ENCODE data around the gene PTGES2. TPM values are rescaled to one million over a fixed set of nuclear protein-coding genes. Genes with fewer than 3 reads are reported as not detected.
A peak's percentile ranks its signal among the peaks of the same experiment; 100 is the strongest.

Gene PTGES2
- total RNA-seq, 1 donor from 2014 or later, result 72.2 TPM

DNA sequence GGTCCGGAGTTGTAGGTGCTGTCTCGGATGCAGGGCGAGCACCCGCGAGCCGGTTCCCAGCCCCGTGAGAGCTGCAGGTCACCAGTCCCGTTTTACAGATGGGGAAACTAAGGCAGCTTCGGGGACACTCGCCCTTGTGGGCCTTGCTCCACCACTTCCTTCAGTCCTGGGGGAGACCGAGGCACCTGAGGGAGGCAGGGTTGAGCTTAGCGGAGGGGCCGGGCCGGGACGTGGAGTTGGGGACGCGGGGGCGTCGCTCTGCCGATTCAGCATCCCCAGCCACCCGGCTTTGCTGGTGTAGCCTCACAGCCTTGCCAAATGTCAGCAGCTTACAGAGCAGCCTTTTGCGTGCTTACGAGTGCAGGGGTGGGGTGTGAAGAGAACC, 33.1 kb upstream of the PTGES2 start:
- H3K27ac Mint-ChIP-seq (ENCODE audit: unreplicated experiment), result no peak overlapping the region
- H3K4me1 Mint-ChIP-seq, result peaks cover 5% of the 10 kb centered on the region
- no peaks in the 10 kb centered on the region for H3K9me3 Mint-ChIP-seq
- H3K27me3 Mint-ChIP-seq (ENCODE audit: low read depth), result no peaks in the 10 kb centered on the region
- TF ChIP-seq, protein P1, sequence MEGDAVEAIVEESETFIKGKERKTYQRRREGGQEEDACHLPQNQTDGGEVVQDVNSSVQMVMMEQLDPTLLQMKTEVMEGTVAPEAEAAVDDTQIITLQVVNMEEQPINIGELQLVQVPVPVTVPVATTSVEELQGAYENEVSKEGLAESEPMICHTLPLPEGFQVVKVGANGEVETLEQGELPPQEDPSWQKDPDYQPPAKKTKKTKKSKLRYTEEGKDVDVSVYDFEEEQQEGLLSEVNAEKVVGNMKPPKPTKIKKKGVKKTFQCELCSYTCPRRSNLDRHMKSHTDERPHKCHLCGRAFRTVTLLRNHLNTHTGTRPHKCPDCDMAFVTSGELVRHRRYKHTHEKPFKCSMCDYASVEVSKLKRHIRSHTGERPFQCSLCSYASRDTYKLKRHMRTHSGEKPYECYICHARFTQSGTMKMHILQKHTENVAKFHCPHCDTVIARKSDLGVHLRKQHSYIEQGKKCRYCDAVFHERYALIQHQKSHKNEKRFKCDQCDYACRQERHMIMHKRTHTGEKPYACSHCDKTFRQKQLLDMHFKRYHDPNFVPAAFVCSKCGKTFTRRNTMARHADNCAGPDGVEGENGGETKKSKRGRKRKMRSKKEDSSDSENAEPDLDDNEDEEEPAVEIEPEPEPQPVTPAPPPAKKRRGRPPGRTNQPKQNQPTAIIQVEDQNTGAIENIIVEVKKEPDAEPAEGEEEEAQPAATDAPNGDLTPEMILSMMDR (conservative IDR thresholded peaks at IDR 0.05), result no peak
- DNase-seq (ENCODE audit: low read depth, low spot score), result no peak
- H3K4me3 Mint-ChIP-seq, result peak overlapping the region; percentile 90
- H3K36me3 Mint-ChIP-seq (ENCODE audit: low read depth), result peaks cover 4% of the 10 kb centered on the region

DNA sequence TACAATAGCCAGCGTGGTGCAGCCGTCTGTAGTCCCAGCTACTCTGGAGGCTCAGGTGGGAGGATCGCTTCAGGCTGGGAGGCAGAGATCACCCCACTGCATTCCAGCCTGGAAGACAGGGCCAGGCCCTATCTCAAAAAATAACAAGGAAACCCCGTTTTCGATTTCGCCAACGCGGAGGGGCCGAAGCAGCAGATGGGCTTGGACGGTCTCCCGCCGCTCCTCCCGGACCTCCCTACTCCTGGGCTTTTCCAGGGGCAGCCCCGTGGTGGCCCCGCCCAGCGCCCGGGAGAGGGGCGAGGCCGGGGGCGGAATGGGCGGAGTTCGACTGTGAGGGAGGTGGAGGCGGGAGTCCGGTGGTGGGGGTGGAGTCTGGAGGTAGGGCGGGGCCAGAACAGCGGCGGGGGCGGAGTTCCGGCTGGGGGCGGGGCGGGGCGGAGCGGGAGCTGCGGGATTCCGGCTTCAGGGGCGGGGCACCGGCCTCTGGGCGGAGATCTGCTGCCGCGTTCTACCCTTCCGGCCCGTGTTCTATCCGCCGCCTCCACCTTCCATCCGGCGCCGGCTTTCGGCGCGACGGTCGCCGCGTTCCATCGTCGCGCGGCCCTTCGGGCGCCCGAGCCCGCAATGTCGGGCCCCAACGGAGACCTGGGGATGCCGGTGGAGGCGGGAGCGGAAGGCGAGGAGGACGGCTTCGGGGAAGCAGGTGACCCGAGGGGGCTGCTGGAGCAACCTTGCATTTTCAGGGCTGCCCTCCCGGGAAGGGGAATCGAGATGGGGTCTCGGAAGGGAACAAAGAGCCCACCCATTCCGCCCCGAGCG, 32.5 kb upstream of the PTGES2 start, which contains the start of gene BBLN:
Gene BBLN (plus strand): TSS at position 482 of the 819 bp plus-strand sequence. CDS start 143 bp downstream, at position 625.
- H3K4me1 Mint-ChIP-seq, result peaks cover 5% of the 10 kb centered on the region
- no peaks in the 10 kb centered on the region for H3K27me3 Mint-ChIP-seq (ENCODE audit: low read depth)
- TF ChIP-seq, protein P1 (conservative IDR thresholded peaks at IDR 0.05), result no peak
- H3K36me3 Mint-ChIP-seq (ENCODE audit: low read depth), result peaks cover 4% of the 10 kb centered on the region
- peak within 1 kb of the TSS; percentile 85 for H3K27ac Mint-ChIP-seq (ENCODE audit: unreplicated experiment)
- peak; percentile 98 for DNase-seq (ENCODE audit: low read depth, low spot score)
- H3K4me3 Mint-ChIP-seq, result peak within 1 kb of the TSS; percentile 90
- H3K9me3 Mint-ChIP-seq, result no peaks in the 10 kb centered on the region

DNA sequence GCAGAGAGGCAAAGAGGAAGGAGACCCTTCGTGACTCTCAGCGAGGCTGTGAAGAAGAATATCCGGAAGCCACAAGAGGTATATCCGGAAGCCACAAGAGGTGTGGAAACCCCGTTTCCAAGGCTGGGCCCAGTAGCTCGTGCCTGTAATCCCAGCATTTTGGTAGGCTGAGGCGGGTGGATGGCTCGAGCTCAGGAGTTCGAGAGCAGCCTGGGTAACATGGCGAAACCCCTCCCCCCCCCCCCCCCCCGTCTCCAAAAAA, 31.9 kb upstream of the PTGES2 start:
- H3K9me3 Mint-ChIP-seq, result no peaks in the 10 kb centered on the region
- H3K36me3 Mint-ChIP-seq (ENCODE audit: low read depth), result peaks cover 4% of the 10 kb centered on the region
- H3K4me3 Mint-ChIP-seq, result peak overlapping the region; percentile 82
- peaks cover 5% of the 10 kb centered on the region for H3K4me1 Mint-ChIP-seq
- H3K27ac Mint-ChIP-seq (ENCODE audit: unreplicated experiment), result peak overlapping the region; percentile 85
- TF ChIP-seq, protein P1 (conservative IDR thresholded peaks at IDR 0.05), result no peak
- no peak for DNase-seq (ENCODE audit: low read depth, low spot score)
- no peaks in the 10 kb centered on the region for H3K27me3 Mint-ChIP-seq (ENCODE audit: low read depth)

DNA sequence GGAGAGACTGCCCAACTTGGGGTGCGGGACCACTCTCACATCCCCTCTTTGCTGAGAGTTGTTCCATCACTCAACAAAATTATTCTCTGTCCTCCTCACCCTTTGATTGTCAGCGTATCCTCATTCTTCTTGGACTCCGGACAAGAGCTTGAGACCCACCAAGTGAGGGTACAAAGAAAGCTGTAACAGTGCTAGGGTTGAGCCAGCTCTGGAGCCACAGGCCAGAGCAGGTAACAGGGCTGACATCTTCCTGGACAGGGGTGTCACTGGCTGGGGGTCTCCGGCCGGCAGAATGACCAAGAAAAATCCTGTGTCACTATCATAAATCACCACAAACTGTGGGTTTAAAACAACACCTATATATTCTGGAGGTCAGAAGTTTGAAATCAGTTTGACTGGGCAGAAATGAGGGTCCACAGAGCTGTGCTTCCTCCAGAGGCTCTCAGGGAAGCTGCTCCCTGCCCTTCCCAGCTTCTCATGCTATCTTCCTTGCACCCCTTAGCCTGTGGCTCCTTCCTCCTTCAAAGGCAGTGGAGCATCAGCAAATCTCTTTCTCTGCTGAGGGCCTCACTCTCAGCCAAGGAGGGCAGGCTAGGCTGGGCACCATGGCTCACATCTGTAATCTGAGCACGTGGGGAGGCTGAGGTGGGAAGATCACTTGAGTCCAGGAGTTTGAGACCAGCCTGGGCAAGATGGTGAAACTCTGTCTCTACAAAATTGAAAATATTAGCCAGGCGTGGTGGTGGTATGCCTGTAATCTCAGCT, 28.4 kb upstream of the PTGES2 start:
- Mint-ChIP-seq H3K4me3 (peak overlapping the region; percentile 31), H3K36me3 (ENCODE audit: low read depth) (no peaks in the 10 kb centered on the region)
- no peak for DNase-seq (ENCODE audit: low read depth, low spot score)

DNA sequence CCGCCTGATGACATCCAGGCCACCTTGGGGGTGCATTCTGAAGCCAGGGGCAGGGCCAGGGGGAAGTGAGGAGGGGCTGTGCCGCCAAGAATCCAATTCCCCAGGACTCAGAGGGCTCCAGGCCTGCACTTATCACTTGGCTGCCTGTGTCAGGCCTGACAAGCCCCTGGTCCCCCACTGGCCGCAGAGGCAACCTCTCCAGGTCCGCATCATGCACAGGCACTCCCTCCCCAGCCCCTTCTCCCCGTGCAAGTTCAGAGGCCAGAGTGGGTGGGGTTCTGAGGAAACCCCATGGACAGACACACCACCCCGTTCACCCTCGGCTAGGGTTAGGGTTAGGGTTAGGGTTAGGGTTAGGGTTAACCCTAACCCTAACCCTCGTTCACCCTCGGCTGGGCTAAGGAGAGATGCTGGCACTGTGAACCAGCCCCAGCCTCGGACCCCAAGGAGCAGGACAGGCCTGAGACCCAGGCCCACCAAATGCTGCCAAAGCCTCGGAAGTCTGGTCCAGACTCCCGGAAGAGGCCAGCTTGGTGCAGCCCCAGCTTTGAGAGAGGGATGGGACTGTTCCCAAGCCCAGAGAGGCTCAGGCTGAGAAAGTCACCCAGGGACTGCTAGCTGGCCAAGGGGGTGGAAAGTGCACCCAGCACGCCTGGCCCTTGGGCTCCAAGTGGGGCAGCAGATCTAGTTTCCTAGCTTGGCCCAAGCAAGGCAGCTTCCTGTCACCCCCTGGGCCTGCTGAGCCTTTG, 26.6 kb upstream of the PTGES2 start:
- TF ChIP-seq, protein P1 (conservative IDR thresholded peaks at IDR 0.05), result no peak
- Mint-ChIP-seq H3K27ac (ENCODE audit: unreplicated experiment) (no peak overlapping the region), H3K4me1 (peaks cover 2% of the 10 kb centered on the region), H3K9me3 (no peaks in the 10 kb centered on the region), H3K36me3 (ENCODE audit: low read depth) (no peaks in the 10 kb centered on the region), H3K27me3 (ENCODE audit: low read depth) (no peaks in the 10 kb centered on the region), H3K4me3 (no peak overlapping the region)
- DNase-seq (ENCODE audit: low read depth, low spot score), result no peak

More for the DNA sequence above, 28.4 kb upstream of the PTGES2 start:
- Mint-ChIP-seq H3K27ac (ENCODE audit: unreplicated experiment) (no peak overlapping the region), H3K27me3 (ENCODE audit: low read depth) (no peaks in the 10 kb centered on the region), H3K9me3 (no peaks in the 10 kb centered on the region), H3K4me1 (peaks cover 2% of the 10 kb centered on the region)
- TF ChIP-seq, protein P1 (conservative IDR thresholded peaks at IDR 0.05), result no peak
